Gastroesophageal sphincter (tissue), 3 donors: ENCODE results near the gene PDCD2L.

ENCODE experiments used
- CTCF ChIP-seq, 4 experiments: fragments of 200-600 bp in 2 of 4; fragments of 450-650 bp in 2 of 4; sonication (generic) in 1 of 4; IDR thresholded peaks; one replicate each; pipeline ENCODE4 v1.5.1; 2017 to 2019; ENCODE audit warnings: antibody characterized with exemption in 4 of 4, mild to moderate bottlenecking in 2 of 4, moderate library complexity in 2 of 4
- POLR2A ChIP-seq, 2 donors: fragments of 450-650 bp; IDR thresholded peaks; one replicate each; pipeline ENCODE4 v1.6.1; 2017; ENCODE audit warnings: antibody characterized with exemption in 2 of 2, mild to moderate bottlenecking in 2 of 2, moderate library complexity in 1 of 2

DNA sequence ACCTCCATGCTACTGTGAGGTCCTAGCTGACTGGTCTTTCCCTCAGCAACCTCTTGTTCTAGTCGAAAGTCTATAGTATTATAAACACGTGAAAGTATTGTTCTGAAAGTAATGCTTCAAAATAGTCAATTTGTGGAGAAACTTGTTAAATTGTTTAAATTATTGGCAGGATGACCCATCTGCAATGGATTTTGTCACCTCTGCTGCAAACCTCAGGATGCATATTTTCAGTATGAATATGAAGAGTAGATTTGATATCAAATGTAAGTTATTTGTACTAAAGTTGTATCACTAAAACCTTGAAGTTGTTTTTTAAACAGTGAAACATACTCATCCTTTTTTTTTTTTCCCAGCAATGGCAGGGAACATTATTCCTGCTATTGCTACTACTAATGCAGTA lies 49.9 kb downstream of the PDCD2L start:
- TF ChIP-seq CTCF (IDR thresholded peaks at IDR 0.05) (no peak), POLR2A (IDR thresholded peaks at IDR 0.05) (no peak)
